PC-9 (cell line): ENCODE data around the gene DPY19L3. TPM values are rescaled to one million over a fixed set of nuclear protein-coding genes. Genes with fewer than 3 reads are reported as not detected.

Source experiments
- BruUV-seq: library from RNA; stranded (reverse); fragments of 400-500 nt; replicated peaks from 2 replicates; lab custom pipeline; 2021; lab: Mats Ljungman, UMichigan
- CTCF ChIA-PET: fragments of 300-600 bp; sonication (Branson Sonifier 250); formaldehyde crosslinking; loops from one replicate; lab custom pipeline; 2022; ENCODE audit warnings: antibody characterized with exemption; lab: Charles Lee
- POLR2A ChIA-PET: fragments of 300-600 bp; sonication (Branson Sonifier 250); formaldehyde crosslinking; loops from one replicate; lab custom pipeline; 2022; ENCODE audit warnings: antibody characterized with exemption; ENCODE audit not compliant: unreplicated experiment; lab: Charles Lee
- DNase-seq, 2 experiments: peaks; one replicate each; pipeline versions ENCODE4 v3.0.0 to v3.0.0-alpha.2; 2015 to 2022; ENCODE audit warnings: mixed read lengths in 1 of 2
- H2AFZ ChIP-seq: fragments of 200-600 bp; sonication (generic); 2 replicates; pipeline ENCODE4 v1.8.1; 2017; ENCODE audit warnings: antibody characterized with exemption
- H3F3A ChIP-seq: fragments of 200-600 bp; sonication (generic); 2 replicates; pipeline ENCODE4 v1.8.1; 2017; ENCODE audit warnings: antibody characterized with exemption, mild to moderate bottlenecking, low read depth; ENCODE audit not compliant: insufficient read depth
- H3K27ac ChIP-seq: fragments of 200-600 bp; sonication (generic); 2 replicates; pipeline ENCODE4 v1.6.1; 2016; ENCODE audit warnings: mixed run types
- H3K27me3 ChIP-seq: fragments of 200-600 bp; sonication (generic); 2 replicates; pipeline ENCODE4 v1.6.1; 2016; ENCODE audit warnings: low read depth, mixed run types; ENCODE audit not compliant: insufficient read depth
- H3K36me3 ChIP-seq: fragments of 200-600 bp; sonication (generic); 2 replicates; pipeline ENCODE4 v1.6.1; 2016; ENCODE audit warnings: low read depth, mixed run types
- H3K4me1 ChIP-seq: fragments of 200-600 bp; sonication (generic); replicated peaks from 2 replicates; pipeline ENCODE4 v1.6.1; 2016; ENCODE audit warnings: mixed run types; ENCODE audit not compliant: insufficient read depth
- H3K4me2 ChIP-seq: fragments of 200-600 bp; sonication (generic); 2 replicates; pipeline ENCODE4 v1.6.1; 2017; ENCODE audit warnings: mixed run types
- H3K4me3 ChIP-seq: fragments of 200-600 bp; sonication (generic); 2 replicates; pipeline ENCODE4 v1.6.1; 2016; ENCODE audit warnings: mixed run types
- H3K79me2 ChIP-seq: fragments of 200-600 bp; sonication (generic); 2 replicates; pipeline ENCODE4 v1.6.1; 2017; ENCODE audit warnings: low read depth, mixed run types
- H3K9me2 ChIP-seq: fragments of 200-600 bp; sonication (generic); 2 replicates; pipeline ENCODE4 v1.8.1; 2017; ENCODE audit warnings: mild to moderate bottlenecking; ENCODE audit not compliant: insufficient read depth
- H3K9me3 ChIP-seq: fragments of 200-600 bp; sonication (generic); 2 replicates; pipeline ENCODE4 v1.8.1; 2016; ENCODE audit warnings: low read depth; ENCODE audit not compliant: insufficient read depth
- H4K20me1 ChIP-seq: fragments of 200-600 bp; sonication (generic); 2 replicates; pipeline ENCODE4 v1.8.1; 2017; ENCODE audit not compliant: insufficient read depth
- CTCF ChIP-seq: fragments of 200-600 bp; sonication (generic); conservative IDR thresholded peaks from 2 replicates; pipeline ENCODE4 v1.6.1; 2017; ENCODE audit warnings: mixed run types, antibody characterized with exemption, mild to moderate bottlenecking, moderate library complexity
- EZH2 ChIP-seq: fragments of 200-600 bp; sonication (generic); IDR thresholded peaks from 2 replicates; pipeline ENCODE4 v1.8.0; 2017; ENCODE audit warnings: antibody characterized with exemption, low read depth
- intact Hi-C: fragments of 100-400 bp; cut with micrococcal nuclease; formaldehyde crosslinking; loops from one replicate; pipeline ENCODE4 v1.10.0; 2022; ENCODE audit not compliant: unreplicated experiment
- total RNA-seq: library from RNA; stranded (reverse); gene quantifications from 2 replicates; pipeline ENCODE4 v1.2.3, GENCODE V29; 2021

DPY19L3 gene
- total RNA-seq, 1 experiment from 2014 or later = 22.3 TPM

- no peaks in the 10 kb centered on the region for H3K9me2 ChIP-seq
- no peak for DNase-seq
- no peaks in the 10 kb centered on the region for H3K36me3 ChIP-seq
- intact Hi-C loops = no loop called here
- no peak overlapping the region for H3K27ac ChIP-seq
- H3K4me3 ChIP-seq = no peak overlapping the region
- no peaks in the 10 kb centered on the region for H3K4me1 ChIP-seq
- no TSS peak for BruUV-seq
- H3K9me3 ChIP-seq = no peaks in the 10 kb centered on the region
- CTCF ChIA-PET = no interaction called here
- H3F3A ChIP-seq = no peaks in the 10 kb centered on the region
- H3K27me3 ChIP-seq = no peaks in the 10 kb centered on the region
- POLR2A ChIA-PET = no interaction called here
- H2AFZ ChIP-seq = no peak overlapping the region
- no peak overlapping the region for H3K4me2 ChIP-seq
- no peaks in the 10 kb centered on the region for H3K79me2 ChIP-seq
- TF ChIP-seq CTCF (no peak), EZH2 (no peak)
- no peaks in the 10 kb centered on the region for H4K20me1 ChIP-seq
Measured at GRCh38 chr19:32448026-32448425, 42.5 kb downstream of the DPY19L3 start.

GRCh38 chr19:32450217-32450616, 44.6 kb downstream of the DPY19L3 start:
- Histone ChIP-seq H3K4me1 (no peaks in the 10 kb centered on the region), H4K20me1 (no peaks in the 10 kb centered on the region), H3K4me2 (no peak overlapping the region), H3K79me2 (no peaks in the 10 kb centered on the region), H3K9me2 (no peaks in the 10 kb centered on the region), H3K4me3 (no peak overlapping the region), H2AFZ (no peak overlapping the region), H3K36me3 (no peaks in the 10 kb centered on the region), H3F3A (no peaks in the 10 kb centered on the region), H3K9me3 (no peaks in the 10 kb centered on the region), H3K27ac (no peak overlapping the region), H3K27me3 (no peaks in the 10 kb centered on the region)
- CTCF ChIA-PET = no interaction called here
- DNase-seq = no peak
- no TSS peak for BruUV-seq
- intact Hi-C loops = no loop called here
- POLR2A ChIA-PET = no interaction called here
- TF ChIP-seq EZH2 = no peak
- TF ChIP-seq CTCF = no peak

GRCh38 chr19:32453736-32454135, 48.2 kb downstream of the DPY19L3 start:
- TF ChIP-seq CTCF (no peak), EZH2 (no peak)
- no TSS peak for BruUV-seq
- no peak for DNase-seq

More at GRCh38 chr19:32453736-32454135, 48.2 kb downstream of the DPY19L3 start:
- Histone ChIP-seq H3K27me3 (no peaks in the 10 kb centered on the region), H2AFZ (no peak overlapping the region), H3K36me3 (no peaks in the 10 kb centered on the region), H3K9me3 (no peaks in the 10 kb centered on the region), H3F3A (no peaks in the 10 kb centered on the region), H3K4me3 (no peak overlapping the region), H3K4me1 (no peaks in the 10 kb centered on the region), H3K79me2 (no peaks in the 10 kb centered on the region), H3K9me2 (no peaks in the 10 kb centered on the region), H3K27ac (no peak overlapping the region; the same call in 1 of the 2 replicates), H3K4me2 (no peak overlapping the region), H4K20me1 (no peaks in the 10 kb centered on the region)
- intact Hi-C loops = no loop called here
- ChIA-PET CTCF (no interaction called here), POLR2A (no interaction called here)
